ENCODE measurements around the gene PTPRA.

Gene PTPRA

DNA sequence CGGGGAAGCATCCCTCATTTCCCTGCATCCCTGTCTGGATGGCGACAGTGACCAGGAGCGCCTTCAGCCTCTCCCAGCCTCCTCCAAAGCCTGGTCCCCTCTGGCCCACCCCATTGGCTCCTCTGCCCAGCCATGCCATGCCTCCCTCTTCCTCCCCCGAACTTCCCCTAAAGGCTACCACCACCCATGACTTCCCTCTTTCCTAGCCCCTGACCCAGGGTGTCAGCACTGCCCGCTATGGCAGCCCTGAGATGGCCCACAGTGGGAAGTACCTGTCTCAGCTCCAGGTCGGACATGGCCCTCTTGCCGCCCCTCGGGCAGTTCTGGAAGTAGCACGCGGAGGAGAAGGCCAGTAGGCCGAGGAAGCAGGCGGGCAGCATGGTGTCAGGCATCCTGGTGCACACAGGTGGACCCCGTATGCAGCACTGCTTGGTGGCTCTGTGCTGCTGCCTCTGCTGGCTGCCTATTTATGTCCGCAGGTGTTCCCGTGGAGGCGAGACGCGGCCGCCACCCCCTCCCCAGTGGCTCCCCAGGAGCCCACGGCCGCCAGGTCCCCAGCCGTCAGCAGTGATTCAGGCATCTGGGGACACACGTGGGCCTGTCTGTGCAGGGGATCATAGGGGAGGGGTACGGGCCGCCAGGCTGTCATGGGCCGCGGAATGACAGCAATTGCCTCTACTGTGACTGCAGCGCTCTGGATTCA, 211.2 kb downstream of the PTPRA start, which contains the start of gene AVP:
TSS of gene AVP (minus strand) at position 442 of the 703 bp plus-strand sequence. CDS start at position 392, 50 bp downstream.
- Histone ChIP-seq H3K4me3 (ENCODE audit: low read length) (no peak within 1 kb of the TSS), H3K9ac (ENCODE audit: low read length) (no peak within 1 kb of the TSS), H3K36me3 (ENCODE audit: control insufficient read depth, insufficient read depth, low read length, severe bottlenecking) (no peaks in the 10 kb centered on the region), H3K9me3 (ENCODE audit: control insufficient read depth, low read length) (no peaks in the 10 kb centered on the region), H3K27me3 (replicated peaks; ENCODE audit: control insufficient read depth, insufficient read depth, low read length) (peaks cover 7% of the 10 kb centered on the region), H3K4me1 (ENCODE audit: control insufficient read depth, insufficient read depth, low read length) (peaks cover 16% of the 10 kb centered on the region)
- DNase-seq (ENCODE audit: low read depth), result no peak

DNA sequence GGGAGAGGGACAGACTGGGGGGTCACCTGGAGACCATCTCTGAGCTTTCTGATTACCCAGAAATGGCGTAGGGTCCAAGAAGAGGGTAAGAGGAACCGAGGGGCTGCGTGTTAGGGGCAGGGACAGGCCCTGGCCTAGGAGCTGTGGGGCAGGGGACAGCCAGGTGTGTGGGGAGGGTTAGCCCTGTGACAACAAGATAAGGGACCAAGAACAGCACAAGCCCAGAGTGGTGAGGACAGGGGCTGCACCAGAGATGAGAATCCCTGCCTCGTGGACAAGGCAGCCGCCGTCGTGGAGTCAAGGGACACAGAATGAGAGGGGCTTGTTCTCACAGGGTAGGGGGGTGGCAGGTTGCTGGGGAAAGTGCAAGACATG, 211.7 kb downstream of the PTPRA start:
- Histone ChIP-seq H3K9ac (ENCODE audit: low read length) (no peak overlapping the region), H3K36me3 (ENCODE audit: control insufficient read depth, insufficient read depth, low read length, severe bottlenecking) (no peaks in the 10 kb centered on the region), H3K4me1 (ENCODE audit: control insufficient read depth, insufficient read depth, low read length) (peaks cover 16% of the 10 kb centered on the region), H3K9me3 (ENCODE audit: control insufficient read depth, low read length) (no peaks in the 10 kb centered on the region), H3K4me3 (ENCODE audit: low read length) (no peak overlapping the region), H3K27me3 (replicated peaks; ENCODE audit: control insufficient read depth, insufficient read depth, low read length) (peaks cover 10% of the 10 kb centered on the region)
- DNase-seq (ENCODE audit: low read depth), result no peak

DNA sequence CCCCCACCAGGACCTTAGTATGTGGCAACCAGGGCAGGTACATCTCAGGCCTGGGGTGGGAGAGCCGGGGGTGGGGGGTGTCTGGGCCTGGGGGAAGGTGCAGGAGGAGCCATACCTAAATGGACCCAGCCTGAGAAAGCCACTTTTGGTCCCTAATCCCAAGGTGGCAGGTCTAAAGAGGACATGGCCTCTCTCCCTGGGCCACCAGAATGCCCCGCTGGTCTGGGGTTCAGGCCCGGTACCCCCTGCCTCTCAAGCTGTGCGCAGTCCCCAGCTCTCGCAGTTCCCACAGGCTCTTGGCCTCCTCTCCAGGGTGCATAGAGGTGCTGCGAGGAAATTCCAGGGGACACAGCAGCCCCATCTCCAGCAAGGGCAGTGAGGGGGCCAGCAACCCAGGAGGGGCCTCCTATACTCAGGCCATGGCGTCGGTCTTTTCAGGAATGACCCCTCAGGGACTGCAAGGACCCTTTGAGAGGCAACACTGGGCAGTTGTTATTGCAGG, 212.3 kb downstream of the PTPRA start:
- no peaks in the 10 kb centered on the region for H3K36me3 ChIP-seq (ENCODE audit: control insufficient read depth, insufficient read depth, low read length, severe bottlenecking)
- H3K9me3 ChIP-seq (ENCODE audit: control insufficient read depth, low read length), result no peaks in the 10 kb centered on the region
- peaks cover 11% of the 10 kb centered on the region for H3K4me1 ChIP-seq (ENCODE audit: control insufficient read depth, insufficient read depth, low read length)
- DNase-seq (ENCODE audit: low read depth), result no peak
- peaks cover 13% of the 10 kb centered on the region for H3K27me3 ChIP-seq (replicated peaks; ENCODE audit: control insufficient read depth, insufficient read depth, low read length)
- H3K4me3 ChIP-seq (ENCODE audit: low read length), result no peak overlapping the region
- H3K9ac ChIP-seq (ENCODE audit: low read length), result no peak overlapping the region

DNA sequence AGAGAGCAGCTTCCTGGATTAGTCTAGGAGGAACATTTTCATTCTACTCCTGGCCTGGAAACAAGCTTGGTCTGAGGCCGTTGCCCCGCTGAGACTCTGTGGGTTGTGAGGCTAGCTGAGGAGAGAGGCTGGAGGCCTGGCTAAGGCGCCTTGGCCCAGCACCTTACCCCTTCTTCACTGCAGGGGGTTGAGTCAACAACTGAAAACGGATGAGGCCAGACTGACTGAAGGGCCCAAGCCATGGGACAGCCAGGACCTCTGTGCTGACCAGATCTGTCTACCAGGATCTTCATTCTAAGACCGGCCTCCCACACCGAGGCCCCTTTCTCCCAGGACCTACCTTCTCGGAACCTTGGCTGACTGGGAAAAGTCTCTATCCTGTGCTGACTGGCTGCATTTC, 214.8 kb downstream of the PTPRA start:
- Histone ChIP-seq H3K9ac (ENCODE audit: low read length) (no peak overlapping the region), H3K4me1 (ENCODE audit: control insufficient read depth, insufficient read depth, low read length) (no peaks in the 10 kb centered on the region), H3K9me3 (ENCODE audit: control insufficient read depth, low read length) (no peaks in the 10 kb centered on the region), H3K27me3 (replicated peaks; ENCODE audit: control insufficient read depth, insufficient read depth, low read length) (peaks cover 13% of the 10 kb centered on the region), H3K36me3 (ENCODE audit: control insufficient read depth, insufficient read depth, low read length, severe bottlenecking) (no peaks in the 10 kb centered on the region), H3K4me3 (ENCODE audit: low read length) (no peak overlapping the region)
- DNase-seq (ENCODE audit: low read depth), result no peak
